DOHH2 (cell line): ENCODE measurements around the gene ZBTB40.

Source experiments
- H3F3A ChIP-seq: fragments of 200-600 bp; sonication (generic), shearing (Covaris generic); 2 replicates; pipeline ENCODE4 v1.6.0; 2016; ENCODE audit warnings: antibody characterized with exemption, mild to moderate bottlenecking; ENCODE audit not compliant: control insufficient read depth, insufficient read depth
- H3K27ac ChIP-seq: fragments of 200-600 bp; sonication (generic); 2 replicates; pipeline ENCODE4 v1.5.1; 2014; ENCODE audit warnings: low read depth, mild to moderate bottlenecking, low read length, moderate library complexity
- H3K27me3 ChIP-seq: fragments of 200-600 bp; sonication (generic); 2 replicates; pipeline ENCODE4 v1.6.1; 2014; ENCODE audit warnings: mild to moderate bottlenecking, low read length, mixed read lengths; ENCODE audit not compliant: control insufficient read depth
- H3K36me3 ChIP-seq: fragments of 200-600 bp; sonication (generic); 2 replicates; pipeline ENCODE4 v1.6.1; 2014; ENCODE audit warnings: mild to moderate bottlenecking, low read length, moderate library complexity, mixed read lengths; ENCODE audit not compliant: control insufficient read depth
- H3K4me1 ChIP-seq: fragments of 200-600 bp; sonication (generic); 2 replicates; pipeline ENCODE4 v1.6.1; 2014; ENCODE audit warnings: mild to moderate bottlenecking, low read length, mixed read lengths; ENCODE audit not compliant: control insufficient read depth
- H3K4me2 ChIP-seq: fragments of 200-600 bp; sonication (generic); 2 replicates; pipeline ENCODE4 v1.6.0; 2014; ENCODE audit warnings: mild to moderate bottlenecking, low read length, moderate library complexity
- H3K4me3 ChIP-seq: fragments of 200-600 bp; sonication (generic); 2 replicates; pipeline ENCODE4 v1.5.1; 2014; ENCODE audit warnings: mild to moderate bottlenecking, low read length, mixed read lengths
- H3K79me2 ChIP-seq: fragments of 200-600 bp; sonication (generic); 2 replicates; pipeline ENCODE4 v1.6.1; 2014; ENCODE audit warnings: mild to moderate bottlenecking, low read length, mixed read lengths; ENCODE audit not compliant: control insufficient read depth
- H3K9me2 ChIP-seq: fragments of 200-600 bp; sonication (generic); replicated peaks from 2 replicates; pipeline ENCODE4 v1.6.1; 2014; ENCODE audit warnings: mild to moderate bottlenecking, low read length, mixed read lengths; ENCODE audit not compliant: control insufficient read depth
- H3K9me3 ChIP-seq: fragments of 200-600 bp; sonication (generic); 2 replicates; pipeline ENCODE4 v1.6.1; 2014; ENCODE audit warnings: antibody characterized with exemption, low read length, mixed read lengths; ENCODE audit not compliant: control insufficient read depth, insufficient read depth
- H4K20me1 ChIP-seq: fragments of 200-600 bp; sonication (generic); 2 replicates; pipeline ENCODE4 v1.6.0; 2014; ENCODE audit warnings: low read depth, mild to moderate bottlenecking, antibody characterized with exemption, low read length, moderate library complexity; ENCODE audit not compliant: control insufficient read depth, insufficient read depth
- EZH2phosphoT487 ChIP-seq: fragments of 200-600 bp; sonication (generic); IDR thresholded peaks from 2 replicates; pipeline ENCODE4 v1.6.1; 2017; ENCODE audit warnings: borderline replicate concordance, mild to moderate bottlenecking, antibody characterized with exemption, low read length, moderate library complexity, mixed read lengths
- TF ChIP-seq, protein P1 (sequence below): fragments of 200-600 bp; sonication (generic); IDR thresholded peaks from one replicate; pipeline ENCODE4 v1.5.1; 2014; ENCODE audit warnings: antibody characterized with exemption, mild to moderate bottlenecking, low read depth, low read length; ENCODE audit not compliant: poor library complexity, severe bottlenecking

ZBTB40 gene

DNA sequence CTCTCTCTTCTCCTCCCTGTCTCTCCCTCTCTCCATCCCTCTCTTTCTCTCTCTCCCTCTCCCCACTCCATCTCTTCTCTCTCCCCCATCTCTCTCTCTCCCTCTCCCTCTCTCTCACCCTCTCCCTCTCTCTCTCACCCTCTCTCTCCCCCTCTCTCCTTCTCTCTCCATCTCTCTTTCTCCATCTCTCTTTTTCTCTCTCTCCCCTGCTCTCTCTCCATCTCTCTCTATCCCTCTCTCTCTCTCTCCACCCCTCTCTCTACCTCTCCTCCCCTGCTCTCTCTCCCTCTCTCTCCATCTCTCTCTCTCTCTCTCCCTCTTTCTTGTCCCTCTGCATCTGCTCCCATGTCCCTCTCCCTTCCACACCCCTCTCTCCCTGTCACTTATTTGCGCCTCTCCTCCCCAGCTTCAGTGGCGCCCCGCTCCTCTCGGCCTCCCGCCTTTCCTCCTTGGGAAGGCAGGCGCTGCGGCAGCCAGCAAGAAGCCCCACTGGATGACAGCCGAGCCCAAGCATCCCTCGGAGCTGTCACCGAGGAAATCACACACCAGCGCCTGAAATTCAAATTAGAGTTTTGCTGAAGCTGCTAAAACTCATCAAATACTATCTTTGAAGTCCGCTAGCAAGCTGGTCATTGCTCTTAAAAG, 96.3 kb downstream of the ZBTB40 start:
- Histone ChIP-seq H3K4me1 (no peaks in the 10 kb centered on the region), H3K79me2 (no peaks in the 10 kb centered on the region), H3K4me3 (no peak overlapping the region), H3K9me3 (no peaks in the 10 kb centered on the region), H3K36me3 (no peaks in the 10 kb centered on the region), H3K4me2 (no peak overlapping the region), H4K20me1 (no peaks in the 10 kb centered on the region), H3K27ac (no peak overlapping the region), H3K9me2 (no peaks in the 10 kb centered on the region), H3K27me3 (no peaks in the 10 kb centered on the region), H3F3A (no peaks in the 10 kb centered on the region)
- TF ChIP-seq EZH2phosphoT487 = no peak
- TF ChIP-seq, protein P1, sequence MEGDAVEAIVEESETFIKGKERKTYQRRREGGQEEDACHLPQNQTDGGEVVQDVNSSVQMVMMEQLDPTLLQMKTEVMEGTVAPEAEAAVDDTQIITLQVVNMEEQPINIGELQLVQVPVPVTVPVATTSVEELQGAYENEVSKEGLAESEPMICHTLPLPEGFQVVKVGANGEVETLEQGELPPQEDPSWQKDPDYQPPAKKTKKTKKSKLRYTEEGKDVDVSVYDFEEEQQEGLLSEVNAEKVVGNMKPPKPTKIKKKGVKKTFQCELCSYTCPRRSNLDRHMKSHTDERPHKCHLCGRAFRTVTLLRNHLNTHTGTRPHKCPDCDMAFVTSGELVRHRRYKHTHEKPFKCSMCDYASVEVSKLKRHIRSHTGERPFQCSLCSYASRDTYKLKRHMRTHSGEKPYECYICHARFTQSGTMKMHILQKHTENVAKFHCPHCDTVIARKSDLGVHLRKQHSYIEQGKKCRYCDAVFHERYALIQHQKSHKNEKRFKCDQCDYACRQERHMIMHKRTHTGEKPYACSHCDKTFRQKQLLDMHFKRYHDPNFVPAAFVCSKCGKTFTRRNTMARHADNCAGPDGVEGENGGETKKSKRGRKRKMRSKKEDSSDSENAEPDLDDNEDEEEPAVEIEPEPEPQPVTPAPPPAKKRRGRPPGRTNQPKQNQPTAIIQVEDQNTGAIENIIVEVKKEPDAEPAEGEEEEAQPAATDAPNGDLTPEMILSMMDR = no peak

DNA sequence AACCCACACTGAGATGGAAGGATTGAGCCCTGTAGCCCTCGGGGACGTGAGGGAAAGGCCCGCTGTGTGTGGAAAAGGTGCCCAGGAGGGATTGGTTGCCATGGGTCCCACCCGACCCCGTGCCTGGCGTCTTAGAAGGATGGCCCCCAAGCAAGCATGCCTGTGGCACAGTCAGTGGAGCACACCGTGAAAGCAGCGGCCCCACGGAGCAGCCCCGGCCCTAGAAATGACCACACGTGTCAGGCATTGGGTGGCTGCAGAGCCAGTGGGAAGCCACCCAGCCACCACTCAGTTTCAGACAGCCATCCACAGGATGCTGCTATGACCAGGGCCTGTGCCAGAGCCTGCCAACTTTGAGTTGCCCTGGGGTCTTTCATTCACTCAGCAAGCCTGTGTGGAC, 98.4 kb downstream of the ZBTB40 start:
- Histone ChIP-seq H3K4me2 (no peak overlapping the region), H3K4me1 (no peaks in the 10 kb centered on the region), H4K20me1 (no peaks in the 10 kb centered on the region), H3K9me2 (no peaks in the 10 kb centered on the region), H3K27ac (no peak overlapping the region), H3K79me2 (no peaks in the 10 kb centered on the region), H3K9me3 (no peaks in the 10 kb centered on the region), H3F3A (no peaks in the 10 kb centered on the region), H3K27me3 (no peaks in the 10 kb centered on the region), H3K36me3 (no peaks in the 10 kb centered on the region), H3K4me3 (no peak overlapping the region)
- TF ChIP-seq, protein P1 = no peak
- TF ChIP-seq EZH2phosphoT487 = no peak

DNA sequence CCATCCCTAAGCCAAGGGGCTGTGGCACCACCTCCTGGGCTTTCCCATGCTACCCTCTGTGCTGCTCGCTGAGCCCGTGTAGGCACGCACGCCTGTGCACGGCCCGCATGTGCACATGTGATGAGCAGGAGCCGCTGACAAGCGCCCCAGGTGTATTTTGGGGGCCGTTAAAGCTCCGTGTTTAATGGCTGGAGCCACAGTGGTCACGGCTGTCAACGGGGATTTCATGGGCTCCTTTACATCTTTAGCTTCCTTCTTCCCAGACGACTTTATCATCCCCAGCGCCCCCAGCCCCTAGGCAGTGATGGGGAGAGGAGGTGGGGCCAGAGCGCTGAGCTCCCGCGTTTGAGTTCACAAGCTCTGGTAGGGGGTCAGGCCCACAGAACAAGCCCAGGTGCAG, 99.9 kb downstream of the ZBTB40 start:
- H4K20me1 ChIP-seq = no peaks in the 10 kb centered on the region
- no peaks in the 10 kb centered on the region for H3F3A ChIP-seq
- TF ChIP-seq, protein P1 = no peak
- no peak for TF ChIP-seq EZH2phosphoT487
- no peaks in the 10 kb centered on the region for H3K4me1 ChIP-seq
- no peak overlapping the region for H3K4me3 ChIP-seq
- H3K9me3 ChIP-seq = no peaks in the 10 kb centered on the region
- no peaks in the 10 kb centered on the region for H3K9me2 ChIP-seq
- H3K27me3 ChIP-seq = no peaks in the 10 kb centered on the region
- no peaks in the 10 kb centered on the region for H3K79me2 ChIP-seq
- H3K36me3 ChIP-seq = no peaks in the 10 kb centered on the region
- H3K27ac ChIP-seq = no peak overlapping the region
- no peak overlapping the region for H3K4me2 ChIP-seq

DNA sequence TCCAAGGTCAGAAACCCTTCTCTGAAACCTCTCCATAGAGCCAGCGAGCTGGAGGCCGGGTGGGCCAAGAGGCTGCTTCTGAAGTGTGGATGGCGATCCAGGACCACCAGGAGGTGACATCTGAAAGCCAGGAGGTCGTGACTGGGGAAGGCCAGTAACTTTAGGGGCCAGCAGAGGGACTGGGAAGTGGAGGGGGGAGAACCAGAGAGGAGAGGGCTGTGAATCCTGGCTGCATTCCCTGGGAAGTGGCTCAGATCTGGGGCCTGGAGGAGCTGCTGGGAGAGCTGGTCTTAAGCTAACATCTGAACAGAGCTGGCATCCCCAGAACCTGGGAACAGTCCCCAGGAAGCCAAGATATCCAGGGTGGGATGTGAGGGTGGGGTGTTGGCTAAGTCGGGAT, 100.4 kb downstream of the ZBTB40 start:
- H3K4me2 ChIP-seq = no peak overlapping the region
- no peaks in the 10 kb centered on the region for H3K4me1 ChIP-seq
- H3K27ac ChIP-seq = no peak overlapping the region
- H3K36me3 ChIP-seq = no peaks in the 10 kb centered on the region
- TF ChIP-seq, protein P1 = no peak
- no peak for TF ChIP-seq EZH2phosphoT487
- H3K9me2 ChIP-seq = no peaks in the 10 kb centered on the region
- no peaks in the 10 kb centered on the region for H3K9me3 ChIP-seq
- H3K79me2 ChIP-seq = no peaks in the 10 kb centered on the region
- no peaks in the 10 kb centered on the region for H3K27me3 ChIP-seq
- no peaks in the 10 kb centered on the region for H4K20me1 ChIP-seq
- no peaks in the 10 kb centered on the region for H3F3A ChIP-seq
- no peak overlapping the region for H3K4me3 ChIP-seq
